PFSK-1 (cell line): ENCODE measurements around the gene ARHGEF39.

ENCODE experiments used
- POLR2AphosphoS5 ChIP-seq: IDR thresholded peaks from 2 replicates; pipeline ENCODE4 v1.6.1; 2012; ENCODE audit warnings: low read depth, mild to moderate bottlenecking, control low read depth, low read length, moderate library complexity
- TF ChIP-seq, protein P1 (sequence below), 2 experiments: IDR thresholded peaks; 2 replicates each; pipeline versions ENCODE4 v1.6.1 to v1.8.0; 2011 to 2012; ENCODE audit warnings: low read depth in 2 of 2, low read length in 2 of 2, control low read depth in 1 of 2, inconsistent platforms in 1 of 2, mild to moderate bottlenecking in 1 of 2, moderate library complexity in 1 of 2; ENCODE audit not compliant: insufficient read depth in 1 of 2

DNA sequence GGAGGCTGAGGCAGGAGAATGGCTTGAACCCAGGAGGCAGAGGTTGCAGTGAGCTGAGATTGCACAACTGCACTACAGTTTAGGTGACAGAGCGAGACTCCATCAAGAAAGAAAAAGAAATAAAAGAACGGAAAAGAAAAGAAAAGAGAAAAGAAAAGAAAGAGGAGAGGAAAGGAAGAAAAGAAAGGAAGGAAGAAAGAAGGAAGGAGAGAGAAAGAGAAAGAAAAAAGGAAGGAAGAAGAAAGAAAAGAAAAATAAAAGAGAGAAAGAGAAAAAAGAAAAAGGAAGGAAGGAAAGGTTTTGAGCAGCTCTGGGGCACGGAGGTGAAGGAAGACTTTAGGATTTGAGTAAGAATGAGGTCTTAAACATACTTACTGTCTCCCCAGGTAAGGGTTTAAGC is 48.6 kb upstream of the ARHGEF39 start:
- no peak for TF ChIP-seq POLR2AphosphoS5
- TF ChIP-seq, protein P1, sequence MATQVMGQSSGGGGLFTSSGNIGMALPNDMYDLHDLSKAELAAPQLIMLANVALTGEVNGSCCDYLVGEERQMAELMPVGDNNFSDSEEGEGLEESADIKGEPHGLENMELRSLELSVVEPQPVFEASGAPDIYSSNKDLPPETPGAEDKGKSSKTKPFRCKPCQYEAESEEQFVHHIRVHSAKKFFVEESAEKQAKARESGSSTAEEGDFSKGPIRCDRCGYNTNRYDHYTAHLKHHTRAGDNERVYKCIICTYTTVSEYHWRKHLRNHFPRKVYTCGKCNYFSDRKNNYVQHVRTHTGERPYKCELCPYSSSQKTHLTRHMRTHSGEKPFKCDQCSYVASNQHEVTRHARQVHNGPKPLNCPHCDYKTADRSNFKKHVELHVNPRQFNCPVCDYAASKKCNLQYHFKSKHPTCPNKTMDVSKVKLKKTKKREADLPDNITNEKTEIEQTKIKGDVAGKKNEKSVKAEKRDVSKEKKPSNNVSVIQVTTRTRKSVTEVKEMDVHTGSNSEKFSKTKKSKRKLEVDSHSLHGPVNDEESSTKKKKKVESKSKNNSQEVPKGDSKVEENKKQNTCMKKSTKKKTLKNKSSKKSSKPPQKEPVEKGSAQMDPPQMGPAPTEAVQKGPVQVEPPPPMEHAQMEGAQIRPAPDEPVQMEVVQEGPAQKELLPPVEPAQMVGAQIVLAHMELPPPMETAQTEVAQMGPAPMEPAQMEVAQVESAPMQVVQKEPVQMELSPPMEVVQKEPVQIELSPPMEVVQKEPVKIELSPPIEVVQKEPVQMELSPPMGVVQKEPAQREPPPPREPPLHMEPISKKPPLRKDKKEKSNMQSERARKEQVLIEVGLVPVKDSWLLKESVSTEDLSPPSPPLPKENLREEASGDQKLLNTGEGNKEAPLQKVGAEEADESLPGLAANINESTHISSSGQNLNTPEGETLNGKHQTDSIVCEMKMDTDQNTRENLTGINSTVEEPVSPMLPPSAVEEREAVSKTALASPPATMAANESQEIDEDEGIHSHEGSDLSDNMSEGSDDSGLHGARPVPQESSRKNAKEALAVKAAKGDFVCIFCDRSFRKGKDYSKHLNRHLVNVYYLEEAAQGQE (IDR thresholded peaks at IDR 0.05; ENCODE audit: insufficient read depth in 1 of 2, low read depth in 2 of 2, low read length in 2 of 2), result no peak
